H1 (cell line): ENCODE measurements around the gene NAPA. TPM values are rescaled to one million over a fixed set of nuclear protein-coding genes. Genes with fewer than 3 reads are reported as not detected.

ENCODE experiments used
- ATF2 ChIP-seq: IDR thresholded peaks from 2 replicates; pipeline ENCODE4 v1.6.1; 2012; ENCODE audit warnings: low read length, inconsistent platforms
- JUND ChIP-seq: IDR thresholded peaks from 2 replicates; pipeline ENCODE4 v1.6.1; 2011; ENCODE audit warnings: mild to moderate bottlenecking, improper control_type of control experiment, low read length
- TAF7 ChIP-seq: optimal IDR thresholded peaks from 2 replicates; pipeline ENCODE3; 2011; ENCODE audit warnings: low read depth, mild to moderate bottlenecking, inconsistent platforms, low read length, moderate library complexity, borderline replicate concordance
- TCF12 ChIP-seq: IDR thresholded peaks from 2 replicates; pipeline ENCODE4 v1.6.1; 2011; ENCODE audit warnings: low read depth, mild to moderate bottlenecking, low read length
- polyA plus RNA-seq, 7 experiments: library from polyadenylated mRNA; depleted of rRNA in 3 of 7; stranded (reverse) in 5 of 7; unstranded in 2 of 7; fragments of >200 nt in 5 of 7; fragments of 200-250 nt in 2 of 7; gene quantifications; 1 replicate in 5 of 7; 2 replicates in 1 of 7; 4 replicates in 1 of 7; pipeline versions ENCODE4 v1.2.1 to v1.2.3, GENCODE V29; 2011 to 2013; ENCODE audit warnings: missing spikeins in 2 of 7, mixed read lengths in 2 of 7
- total RNA-seq: library from RNA; stranded (reverse); fragmentation: NEBNext Ultra II Directional; extraction: Animal tissue kit (Norgen Biotek cat#: 25700); gene quantifications from 2 replicates; pipeline ENCODE4 v1.2.1, GENCODE V29; 2021

NAPA gene
- total and polyA plus RNA-seq, 2 of the 8 experiments (the other 6 are each of a cell fraction or from before 2014, with no cell fraction given) = 58.5 to 78.2 TPM

- TF ChIP-seq TCF12 = no peak
- no peak for TF ChIP-seq JUND
- TF ChIP-seq TAF7 = no peak
- TF ChIP-seq ATF2 = no peak
- TF ChIP-seq, all 59 proteins: peak for 0
These were observed 31.7 kb downstream of the NAPA start (continued) for GRCh38 chr19:47483200-47483599.
